Liver (tissue), 9 donors: ENCODE results near the gene ARFGAP2. TPM values are rescaled to one million over a fixed set of nuclear protein-coding genes. Genes with fewer than 3 reads are reported as not detected.

ENCODE experiments used
- DNase-seq: peaks from one replicate; pipeline ENCODE4 v3.0.0-alpha.2; 2017; ENCODE audit warnings: low spot score
- H3K27ac ChIP-seq, 2 donors: one replicate each; pipeline ENCODE4 v1.7.0; 2013; ENCODE audit warnings: inconsistent platforms in 2 of 2, low read length in 2 of 2, control low read depth in 1 of 2, low read depth in 1 of 2, mild to moderate bottlenecking in 1 of 2
- H3K27me3 ChIP-seq, 4 donors: one replicate each; pipeline versions ENCODE4 v1.6.1 to v1.7.0; 2013; ENCODE audit warnings: low read length in 3 of 4, inconsistent platforms in 1 of 4, mild to moderate bottlenecking in 1 of 4, moderate library complexity in 1 of 4; ENCODE audit not compliant: control insufficient read depth in 4 of 4, insufficient read depth in 4 of 4
- H3K36me3 ChIP-seq, 4 donors: one replicate each; pipeline versions ENCODE4 v1.6.1 to v1.7.0; 2013; ENCODE audit warnings: low read length in 3 of 4, mild to moderate bottlenecking in 3 of 4, low read depth in 1 of 4, moderate library complexity in 1 of 4; ENCODE audit not compliant: control insufficient read depth in 4 of 4, insufficient read depth in 3 of 4
- H3K4me1 ChIP-seq, 4 donors: one replicate each; pipeline versions ENCODE4 v1.6.1 to v1.7.0; 2013; ENCODE audit warnings: low read length in 3 of 4, mild to moderate bottlenecking in 3 of 4, moderate library complexity in 1 of 4; ENCODE audit not compliant: control insufficient read depth in 4 of 4, insufficient read depth in 4 of 4
- H3K4me3 ChIP-seq, 3 donors: one replicate each; pipeline versions ENCODE4 v1.6.1 to v1.7.0; 2013; ENCODE audit warnings: low read length in 3 of 3, control low read depth in 1 of 3, low read depth in 1 of 3, mild to moderate bottlenecking in 1 of 3
- H3K9ac ChIP-seq, 2 donors: one replicate each; pipeline ENCODE4 v1.7.0; 2013; ENCODE audit warnings: low read length in 2 of 2, mild to moderate bottlenecking in 2 of 2, moderate library complexity in 2 of 2, control low read depth in 1 of 2, low read depth in 1 of 2
- H3K9me3 ChIP-seq, 4 donors: one replicate each; pipeline versions ENCODE4 v1.6.1 to v1.7.0; 2013; ENCODE audit warnings: low read length in 3 of 4; ENCODE audit not compliant: control insufficient read depth in 4 of 4
- FOXA1 ChIP-seq: IDR thresholded peaks from 2 replicates; pipeline ENCODE4 v1.6.1; 2016; ENCODE audit warnings: antibody characterized with exemption
- FOXA2 ChIP-seq: IDR thresholded peaks from 2 replicates; pipeline ENCODE4 v1.6.1; 2016; ENCODE audit warnings: antibody characterized with exemption
- GABPA ChIP-seq, 2 donors: IDR thresholded peaks in 1 of 2; conservative IDR thresholded peaks in 1 of 2; 2 replicates each; pipeline ENCODE4 v1.6.1; 2016; ENCODE audit warnings: antibody characterized with exemption in 2 of 2, mild to moderate bottlenecking in 1 of 2, moderate library complexity in 1 of 2
- HNF4A ChIP-seq, 2 donors: conservative IDR thresholded peaks; 2 replicates each; pipeline ENCODE4 v1.6.1; 2016; ENCODE audit warnings: antibody characterized with exemption in 2 of 2, mild to moderate bottlenecking in 2 of 2
- HNF4G ChIP-seq: IDR thresholded peaks from 2 replicates; pipeline ENCODE4 v1.6.1; 2016; ENCODE audit warnings: antibody characterized with exemption
- JUND ChIP-seq, 2 donors: IDR thresholded peaks; 2 replicates each; pipeline ENCODE4 v1.6.1; 2016; ENCODE audit warnings: antibody characterized with exemption in 2 of 2
- NR2F2 ChIP-seq: IDR thresholded peaks from 2 replicates; pipeline ENCODE4 v1.6.1; 2016; ENCODE audit warnings: antibody characterized with exemption
- RAD21 ChIP-seq, 2 donors: IDR thresholded peaks; 2 replicates each; pipeline ENCODE4 v1.6.1; 2016; ENCODE audit warnings: antibody characterized with exemption in 2 of 2, mild to moderate bottlenecking in 2 of 2
- RXRA ChIP-seq, 2 donors: IDR thresholded peaks; 2 replicates each; pipeline ENCODE4 v1.6.1; 2017 to 2018; ENCODE audit warnings: antibody characterized with exemption in 2 of 2, mild to moderate bottlenecking in 1 of 2
- SP1 ChIP-seq: IDR thresholded peaks from 2 replicates; pipeline ENCODE4 v1.6.1; 2018; ENCODE audit warnings: antibody characterized with exemption, mild to moderate bottlenecking
- YY1 ChIP-seq: IDR thresholded peaks from 2 replicates; pipeline ENCODE4 v1.6.1; 2016; ENCODE audit warnings: antibody characterized with exemption, mild to moderate bottlenecking
- WGBS: extraction: QIAGEN DNeasy Blood & Tissue Kit; methylation state at CpG from one replicate; pipeline ENCODE4 v1.1.7; 2013; 5-methylcytosine and 5-hydroxymethylcytosine counted together
- polyA plus RNA-seq, 2 donors: library from polyadenylated mRNA; stranded (reverse) in 1 of 2; unstranded in 1 of 2; fragments of 200-250 nt in 1 of 2; fragments of >200 nt in 1 of 2; fragmentation: Nextera tagmentation in 1 of 2; extraction: Ambion mirVana in 1 of 2; gene quantifications; one replicate each; pipeline versions ENCODE4 v1.2.1 to v1.2.3, GENCODE V29; 2013 to 2015
- total RNA-seq, 2 donors: library from RNA; depleted of rRNA; stranded (reverse); fragments of >200 nt; gene quantifications; one replicate each; pipeline ENCODE4 v1.2.3, GENCODE V29; 2014
- TF ChIP-seq, protein P1 (sequence below): IDR thresholded peaks from 2 replicates; pipeline ENCODE4 v1.6.1; 2016; ENCODE audit warnings: antibody characterized with exemption, mild to moderate bottlenecking
- TF ChIP-seq, protein P2 (sequence below): fragments of 150-350 bp; IDR thresholded peaks from 2 replicates; pipeline ENCODE4 v1.5.1; 2017; ENCODE audit warnings: improper control_type of control experiment, low read depth, low read length; ENCODE audit not compliant: missing input control
- TF ChIP-seq, protein P3 (sequence below): IDR thresholded peaks from 2 replicates; pipeline ENCODE4 v1.6.1; 2016; ENCODE audit warnings: antibody characterized with exemption
- TF ChIP-seq, protein P4 (sequence below): IDR thresholded peaks from 2 replicates; pipeline ENCODE4 v1.6.1; 2016; ENCODE audit warnings: antibody characterized with exemption
- donor health status: healthy.
- donor health status: healthy.
- donor health status: healthy.
- donor health status: healthy.
- donor health status: healthy.

The ARFGAP2 gene
- total and polyA plus RNA-seq, 4 donors, result 37.3 to 163 (median 53.0) TPM

DNA sequence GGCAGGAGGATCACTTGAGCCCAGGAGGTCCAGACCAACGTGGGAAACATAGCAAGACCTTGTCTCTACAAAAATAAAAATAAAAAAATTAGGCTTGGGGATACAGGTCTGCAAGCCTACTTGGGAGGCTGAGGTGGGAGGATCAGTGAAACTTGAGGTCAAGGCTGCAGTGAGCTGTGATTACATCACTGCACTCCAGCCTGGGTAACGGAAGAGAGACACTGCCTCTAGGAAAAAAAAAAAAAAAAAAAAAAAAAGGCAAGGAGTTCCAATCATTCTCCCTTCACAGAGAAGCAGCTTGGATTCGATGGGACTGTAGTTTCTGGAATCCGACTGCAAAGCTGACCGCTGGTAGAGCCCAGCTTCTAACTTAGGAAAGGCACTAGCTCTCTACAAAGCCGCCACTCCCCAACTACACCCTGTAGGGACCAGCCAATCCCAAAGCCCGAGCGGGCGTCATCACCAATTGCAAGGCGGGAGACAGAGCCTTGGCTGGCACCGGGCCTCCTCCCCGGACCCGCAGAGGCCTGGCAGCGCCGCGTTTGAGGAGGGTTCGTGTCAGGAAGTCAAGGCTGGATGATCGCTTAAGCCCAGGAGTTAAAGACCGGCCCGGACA is 37.4 kb upstream of the ARFGAP2 start (continued):
- TF ChIP-seq, protein P1, sequence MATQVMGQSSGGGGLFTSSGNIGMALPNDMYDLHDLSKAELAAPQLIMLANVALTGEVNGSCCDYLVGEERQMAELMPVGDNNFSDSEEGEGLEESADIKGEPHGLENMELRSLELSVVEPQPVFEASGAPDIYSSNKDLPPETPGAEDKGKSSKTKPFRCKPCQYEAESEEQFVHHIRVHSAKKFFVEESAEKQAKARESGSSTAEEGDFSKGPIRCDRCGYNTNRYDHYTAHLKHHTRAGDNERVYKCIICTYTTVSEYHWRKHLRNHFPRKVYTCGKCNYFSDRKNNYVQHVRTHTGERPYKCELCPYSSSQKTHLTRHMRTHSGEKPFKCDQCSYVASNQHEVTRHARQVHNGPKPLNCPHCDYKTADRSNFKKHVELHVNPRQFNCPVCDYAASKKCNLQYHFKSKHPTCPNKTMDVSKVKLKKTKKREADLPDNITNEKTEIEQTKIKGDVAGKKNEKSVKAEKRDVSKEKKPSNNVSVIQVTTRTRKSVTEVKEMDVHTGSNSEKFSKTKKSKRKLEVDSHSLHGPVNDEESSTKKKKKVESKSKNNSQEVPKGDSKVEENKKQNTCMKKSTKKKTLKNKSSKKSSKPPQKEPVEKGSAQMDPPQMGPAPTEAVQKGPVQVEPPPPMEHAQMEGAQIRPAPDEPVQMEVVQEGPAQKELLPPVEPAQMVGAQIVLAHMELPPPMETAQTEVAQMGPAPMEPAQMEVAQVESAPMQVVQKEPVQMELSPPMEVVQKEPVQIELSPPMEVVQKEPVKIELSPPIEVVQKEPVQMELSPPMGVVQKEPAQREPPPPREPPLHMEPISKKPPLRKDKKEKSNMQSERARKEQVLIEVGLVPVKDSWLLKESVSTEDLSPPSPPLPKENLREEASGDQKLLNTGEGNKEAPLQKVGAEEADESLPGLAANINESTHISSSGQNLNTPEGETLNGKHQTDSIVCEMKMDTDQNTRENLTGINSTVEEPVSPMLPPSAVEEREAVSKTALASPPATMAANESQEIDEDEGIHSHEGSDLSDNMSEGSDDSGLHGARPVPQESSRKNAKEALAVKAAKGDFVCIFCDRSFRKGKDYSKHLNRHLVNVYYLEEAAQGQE, result peak; percentile 31
- TF ChIP-seq NR2F2 (peak; percentile 35), JUND (IDR thresholded peaks at IDR 0.05) (no peak)

DNA sequence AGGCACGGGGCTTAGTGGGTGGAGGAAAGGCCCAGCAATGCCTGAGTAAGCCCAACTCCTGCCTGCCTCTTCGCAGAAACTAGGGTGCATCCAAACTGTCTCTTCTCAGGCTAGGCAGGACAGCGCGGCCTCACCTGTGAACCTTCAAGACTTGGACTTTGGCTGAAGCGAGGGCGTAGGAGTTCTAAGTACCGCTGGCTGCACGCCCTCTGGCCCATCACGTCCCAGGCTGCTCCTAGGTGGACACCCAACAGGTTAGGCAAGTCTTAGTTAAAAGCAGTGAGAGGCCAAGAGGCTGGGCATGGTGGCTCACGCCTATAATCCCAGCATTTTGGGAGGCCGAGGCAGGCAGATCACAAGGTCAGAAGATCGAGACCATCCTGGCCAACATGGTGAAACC is 36.3 kb upstream of the ARFGAP2 start:
- H3K4me3 ChIP-seq, result no peak overlapping the region
- 70% methylated on average over 12 of the region's 12 CpGs for WGBS
- DNase-seq, result no peak
- H3K27me3 ChIP-seq, result no peaks in the 10 kb centered on the region
- no peaks in the 10 kb centered on the region for H3K9me3 ChIP-seq
- TF ChIP-seq RXRA (IDR thresholded peaks at IDR 0.05), result peak in 1 of 2 donors; percentile 16
- TF ChIP-seq, protein P2, sequence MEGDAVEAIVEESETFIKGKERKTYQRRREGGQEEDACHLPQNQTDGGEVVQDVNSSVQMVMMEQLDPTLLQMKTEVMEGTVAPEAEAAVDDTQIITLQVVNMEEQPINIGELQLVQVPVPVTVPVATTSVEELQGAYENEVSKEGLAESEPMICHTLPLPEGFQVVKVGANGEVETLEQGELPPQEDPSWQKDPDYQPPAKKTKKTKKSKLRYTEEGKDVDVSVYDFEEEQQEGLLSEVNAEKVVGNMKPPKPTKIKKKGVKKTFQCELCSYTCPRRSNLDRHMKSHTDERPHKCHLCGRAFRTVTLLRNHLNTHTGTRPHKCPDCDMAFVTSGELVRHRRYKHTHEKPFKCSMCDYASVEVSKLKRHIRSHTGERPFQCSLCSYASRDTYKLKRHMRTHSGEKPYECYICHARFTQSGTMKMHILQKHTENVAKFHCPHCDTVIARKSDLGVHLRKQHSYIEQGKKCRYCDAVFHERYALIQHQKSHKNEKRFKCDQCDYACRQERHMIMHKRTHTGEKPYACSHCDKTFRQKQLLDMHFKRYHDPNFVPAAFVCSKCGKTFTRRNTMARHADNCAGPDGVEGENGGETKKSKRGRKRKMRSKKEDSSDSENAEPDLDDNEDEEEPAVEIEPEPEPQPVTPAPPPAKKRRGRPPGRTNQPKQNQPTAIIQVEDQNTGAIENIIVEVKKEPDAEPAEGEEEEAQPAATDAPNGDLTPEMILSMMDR, result no peak
- no peak for TF ChIP-seq HNF4G
- TF ChIP-seq, protein P3, sequence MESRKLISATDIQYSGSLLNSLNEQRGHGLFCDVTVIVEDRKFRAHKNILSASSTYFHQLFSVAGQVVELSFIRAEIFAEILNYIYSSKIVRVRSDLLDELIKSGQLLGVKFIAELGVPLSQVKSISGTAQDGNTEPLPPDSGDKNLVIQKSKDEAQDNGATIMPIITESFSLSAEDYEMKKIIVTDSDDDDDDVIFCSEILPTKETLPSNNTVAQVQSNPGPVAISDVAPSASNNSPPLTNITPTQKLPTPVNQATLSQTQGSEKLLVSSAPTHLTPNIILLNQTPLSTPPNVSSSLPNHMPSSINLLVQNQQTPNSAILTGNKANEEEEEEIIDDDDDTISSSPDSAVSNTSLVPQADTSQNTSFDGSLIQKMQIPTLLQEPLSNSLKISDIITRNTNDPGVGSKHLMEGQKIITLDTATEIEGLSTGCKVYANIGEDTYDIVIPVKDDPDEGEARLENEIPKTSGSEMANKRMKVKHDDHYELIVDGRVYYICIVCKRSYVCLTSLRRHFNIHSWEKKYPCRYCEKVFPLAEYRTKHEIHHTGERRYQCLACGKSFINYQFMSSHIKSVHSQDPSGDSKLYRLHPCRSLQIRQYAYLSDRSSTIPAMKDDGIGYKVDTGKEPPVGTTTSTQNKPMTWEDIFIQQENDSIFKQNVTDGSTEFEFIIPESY, result no peak
- no peak for TF ChIP-seq FOXA2
- TF ChIP-seq, protein P4, sequence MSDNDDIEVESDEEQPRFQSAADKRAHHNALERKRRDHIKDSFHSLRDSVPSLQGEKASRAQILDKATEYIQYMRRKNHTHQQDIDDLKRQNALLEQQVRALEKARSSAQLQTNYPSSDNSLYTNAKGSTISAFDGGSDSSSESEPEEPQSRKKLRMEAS, result no peak
- no peak for TF ChIP-seq YY1
- TF ChIP-seq GABPA (IDR thresholded peaks at IDR 0.05 in 1 of 2, conservative IDR thresholded peaks at IDR 0.05 in 1 of 2), result no peak
- TF ChIP-seq FOXA1, result no peak
- no peak for TF ChIP-seq RAD21 (IDR thresholded peaks at IDR 0.05)
- TF ChIP-seq HNF4A (conservative IDR thresholded peaks at IDR 0.05), result peak; percentile 8 to 58
- TF ChIP-seq JUND (IDR thresholded peaks at IDR 0.05), result no peak
- TF ChIP-seq SP1, result no peak
- no peak for TF ChIP-seq NR2F2
- no peaks in the 10 kb centered on the region for H3K36me3 ChIP-seq
- no peak overlapping the region for H3K27ac ChIP-seq
- no peak overlapping the region for H3K9ac ChIP-seq
- peaks cover 11 to 26% (median 23%) of the 10 kb centered on the region in 4 donors for H3K4me1 ChIP-seq
